MM.1S (cell line): ENCODE results near the gene IL2RG.

Experiments
- EZH2phosphoT487 ChIP-seq: fragments of 300-600 bp; sonication (generic); IDR thresholded peaks from 2 replicates; pipeline ENCODE4 v1.6.1; 2018; ENCODE audit warnings: antibody characterized with exemption, low read length
- TF ChIP-seq, protein P1 (sequence below): fragments of 300-600 bp; sonication (generic); IDR thresholded peaks from 2 replicates; pipeline ENCODE4 v1.5.1; 2016; ENCODE audit warnings: antibody characterized with exemption, low read length, mixed read lengths

DNA sequence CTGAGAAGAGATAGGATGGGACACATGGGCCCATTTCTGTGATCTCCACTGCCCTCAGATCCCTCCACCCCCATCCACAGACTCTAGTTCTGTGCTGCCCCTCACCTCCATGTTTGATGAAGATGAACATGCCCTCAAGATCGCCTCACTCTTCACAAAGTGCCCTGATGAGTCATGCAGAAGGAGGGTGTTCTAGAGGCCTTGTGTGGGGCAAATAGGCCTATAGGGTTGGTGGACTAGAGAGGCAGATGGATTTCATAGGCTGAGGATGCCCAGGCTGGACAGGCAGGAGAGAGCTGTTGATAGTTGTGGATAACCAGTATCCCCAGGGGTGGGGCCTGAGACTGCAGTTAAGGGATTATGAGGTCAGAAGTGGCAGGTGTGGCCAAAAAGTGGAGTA is 5.0 kb downstream of the IL2RG start, which contains the start of gene CXorf65:
- TF ChIP-seq, protein P1, sequence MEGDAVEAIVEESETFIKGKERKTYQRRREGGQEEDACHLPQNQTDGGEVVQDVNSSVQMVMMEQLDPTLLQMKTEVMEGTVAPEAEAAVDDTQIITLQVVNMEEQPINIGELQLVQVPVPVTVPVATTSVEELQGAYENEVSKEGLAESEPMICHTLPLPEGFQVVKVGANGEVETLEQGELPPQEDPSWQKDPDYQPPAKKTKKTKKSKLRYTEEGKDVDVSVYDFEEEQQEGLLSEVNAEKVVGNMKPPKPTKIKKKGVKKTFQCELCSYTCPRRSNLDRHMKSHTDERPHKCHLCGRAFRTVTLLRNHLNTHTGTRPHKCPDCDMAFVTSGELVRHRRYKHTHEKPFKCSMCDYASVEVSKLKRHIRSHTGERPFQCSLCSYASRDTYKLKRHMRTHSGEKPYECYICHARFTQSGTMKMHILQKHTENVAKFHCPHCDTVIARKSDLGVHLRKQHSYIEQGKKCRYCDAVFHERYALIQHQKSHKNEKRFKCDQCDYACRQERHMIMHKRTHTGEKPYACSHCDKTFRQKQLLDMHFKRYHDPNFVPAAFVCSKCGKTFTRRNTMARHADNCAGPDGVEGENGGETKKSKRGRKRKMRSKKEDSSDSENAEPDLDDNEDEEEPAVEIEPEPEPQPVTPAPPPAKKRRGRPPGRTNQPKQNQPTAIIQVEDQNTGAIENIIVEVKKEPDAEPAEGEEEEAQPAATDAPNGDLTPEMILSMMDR = no peak
- no peak for TF ChIP-seq EZH2phosphoT487
